Measurements from ENCODE around the gene ADNP. TPM values are rescaled to one million over a fixed set of nuclear protein-coding genes. Genes with fewer than 3 reads are reported as not detected.

Gene ADNP
- total and polyA plus RNA-seq, 10 of the 15 experiments (the other 5 are each of a cell fraction or from before 2014, with no cell fraction given): 23.0 to 74.4 (median 34.9) TPM

- intact Hi-C loops (cut with micrococcal nuclease; ENCODE audit: unreplicated experiment): no loop called here
- Histone ChIP-seq H3K4me1 (ENCODE audit: control insufficient read depth, insufficient read depth, low read length) (no peaks in the 10 kb centered on the region), H3K27ac (ENCODE audit: control insufficient read depth, insufficient read depth) (no peak overlapping the region), H3K79me2 (ENCODE audit: control insufficient read depth, insufficient read depth, low read length) (no peaks in the 10 kb centered on the region), H3K27me3 (replicated peaks in 1 of 2; ENCODE audit: control insufficient read depth in 2 of 2, insufficient read depth in 2 of 2, low read length in 1 of 2) (no peaks in the 10 kb centered on the region), H4K20me1 (ENCODE audit: control insufficient read depth, insufficient read depth) (no peaks in the 10 kb centered on the region), H3K4me2 (ENCODE audit: control insufficient read depth, insufficient read depth) (no peak overlapping the region), H3K4me3 (no peak overlapping the region), H3K9me3 (replicated peaks; ENCODE audit: control insufficient read depth, insufficient read depth, low read length) (no peaks in the 10 kb centered on the region), H3K36me3 (ENCODE audit: control insufficient read depth in 2 of 2, insufficient read depth in 2 of 2, low read length in 1 of 2) (peaks cover 0 to 15% of the 10 kb centered on the region in 2 experiments), H2AFZ (ENCODE audit: control insufficient read depth, low read depth, low read length) (no peak overlapping the region), H3K9ac (ENCODE audit: control insufficient read depth, insufficient read depth, low read length) (no peak overlapping the region)
- ChIA-PET CTCF (interaction anchor here (1.5 to 2.3 kb wide), 2 partner anchors 63 to 90 kb away, joined by 4 to 7 read pairs; partner anchors contain the start of gene BCAS4), POLR2A (no interaction called here), SMC1A (ENCODE audit: uncharacterized antibody, unreplicated experiment) (interaction anchor here (1.3 to 1.4 kb wide), 2 partner anchors 66 to 91 kb away, joined by 3 read pairs; partner anchors contain the start of gene BCAS4), RAD21 (ENCODE audit: unreplicated experiment) (no interaction called here)
- 84% methylated on average over 7 of the region's 7 CpGs for WGBS (ENCODE audit: insufficient coverage, insufficient replicate concordance, low lambda C conversion rate, missing lambda C conversion rate)
- in situ Hi-C loops (cut with MboI): no loop called here
- TF ChIP-seq NR2C2 (IDR thresholded peaks at IDR 0.05; ENCODE audit: borderline replicate concordance, control insufficient read depth, insufficient read length, low read depth) (no peak), MLLT1 (IDR thresholded peaks at IDR 0.05) (no peak), SP1 (IDR thresholded peaks at IDR 0.05; ENCODE audit: low read depth, low read length) (no peak), PRDM15 (CRISPR knock-in tag; IDR thresholded peaks at IDR 0.05) (no peak)
- ATAC-seq: no peak; the same call in 2 of the 3 replicates
- FAIRE-seq: no peak
- no TSS peak for BruUV-seq (replicated peaks)
- no peak for DNase-seq (ENCODE audit: low read depth, low spot score)
These were observed 46.2 kb downstream of the ADNP start for GRCh38 chr20:50885068-50885467.

All from GM12878 (cell line).